Panc1 (cell line): ENCODE measurements around the gene SYTL5. TPM values are rescaled to one million over a fixed set of nuclear protein-coding genes. Genes with fewer than 3 reads are reported as not detected.

Experiments used
- ATAC-seq: fragments of 200-7000 bp; cut with Tn5 transposase; 2 replicates; pipeline ENCODE4 v1.9.1; 2020; ENCODE audit warnings: mild to moderate bottlenecking, moderate library complexity
- BruUV-seq: library from RNA; stranded (reverse); fragments of 400-500 nt; replicated peaks from 2 replicates; lab custom pipeline; 2021; lab: Mats Ljungman, UMichigan
- CTCF ChIA-PET: fragments of 300-600 bp; sonication (Branson Sonifier 250); formaldehyde crosslinking; loops from one replicate; lab custom pipeline; 2022; ENCODE audit warnings: antibody characterized with exemption; lab: Charles Lee
- POLR2A ChIA-PET: fragments of 300-600 bp; sonication (Branson Sonifier 250); formaldehyde crosslinking; loops from one replicate; lab custom pipeline; 2022; ENCODE audit warnings: antibody characterized with exemption; lab: Charles Lee
- DNase-seq: peaks from one replicate; pipeline ENCODE4 v3.0.0-alpha.2; 2010; ENCODE audit warnings: low read depth, low spot score
- H3K27ac ChIP-seq: 2 replicates; pipeline ENCODE4 v1.5.1; 2011; ENCODE audit warnings: mild to moderate bottlenecking, low read length, inconsistent platforms
- H3K27me3 ChIP-seq: fragments of 200-500 bp; sonication (Bioruptor generic); 2 replicates; pipeline ENCODE4 v1.6.0; 2014; ENCODE audit warnings: low read length, inconsistent platforms; ENCODE audit not compliant: control insufficient read depth, insufficient read depth
- H3K36me3 ChIP-seq: fragments of 200-500 bp; sonication (Bioruptor generic); 2 replicates; pipeline ENCODE4 v1.5.1; 2014; ENCODE audit warnings: inconsistent platforms, mild to moderate bottlenecking, low read length, moderate library complexity; ENCODE audit not compliant: control insufficient read depth, insufficient read depth
- H3K4me1 ChIP-seq: 2 replicates; pipeline ENCODE4 v1.5.1; 2011; ENCODE audit warnings: inconsistent platforms, mild to moderate bottlenecking, low read length, moderate library complexity; ENCODE audit not compliant: control insufficient read depth, insufficient read depth
- H3K4me3 ChIP-seq, 2 experiments: 2 replicates each; pipeline ENCODE4 v1.5.1; 2011 to 2012; ENCODE audit warnings: low read depth in 2 of 2, low read length in 2 of 2, mild to moderate bottlenecking in 2 of 2, inconsistent platforms in 1 of 2, moderate library complexity in 1 of 2
- H3K9me3 ChIP-seq: fragments of 200-500 bp; sonication (Bioruptor generic); 2 replicates; pipeline ENCODE4 v1.5.1; 2014; ENCODE audit warnings: low read depth, mild to moderate bottlenecking, inconsistent platforms, low read length, moderate library complexity; ENCODE audit not compliant: control insufficient read depth, insufficient read depth
- CTCF ChIP-seq: fragments of 450-650 bp; IDR thresholded peaks from 2 replicates; pipeline ENCODE4 v1.5.1; 2017; ENCODE audit warnings: mild to moderate bottlenecking
- POLR2AphosphoS5 ChIP-seq: IDR thresholded peaks from 2 replicates; pipeline ENCODE4 v1.6.1; 2012; ENCODE audit warnings: mild to moderate bottlenecking, low read depth, low read length, moderate library complexity
- REST ChIP-seq, 2 experiments: IDR thresholded peaks; 2 replicates each; pipeline ENCODE4 v1.6.1; 2011 to 2012; ENCODE audit warnings: low read depth in 2 of 2, control low read depth in 1 of 2, low read length in 1 of 2, mild to moderate bottlenecking in 1 of 2, moderate library complexity in 1 of 2; ENCODE audit not compliant: insufficient read depth in 1 of 2
- SIN3A ChIP-seq: IDR thresholded peaks from 2 replicates; pipeline ENCODE4 v1.6.1; 2012; ENCODE audit warnings: low read depth, mild to moderate bottlenecking, low read length, moderate library complexity, borderline replicate concordance; ENCODE audit not compliant: insufficient read depth
- TCF7L2 ChIP-seq: IDR thresholded peaks from 2 replicates; pipeline ENCODE4 v1.6.1; 2011; ENCODE audit warnings: mild to moderate bottlenecking, low read depth, low read length, inconsistent platforms
- in situ Hi-C: cut with HindIII; loops from 2 replicates; pipeline ENCODE4 v1.10.0; 2016; ENCODE audit warnings: low sequenced_read_pairs, low pct_unique_long_range_greater_than_20kb
- intact Hi-C: fragments of 100-400 bp; cut with micrococcal nuclease; formaldehyde crosslinking; loops from one replicate; pipeline ENCODE4 v1.10.0; 2022; ENCODE audit not compliant: unreplicated experiment
- total RNA-seq: library from RNA; stranded (reverse); gene quantifications from one replicate; pipeline ENCODE4 v1.2.1, GENCODE V29; 2021; ENCODE audit not compliant: unreplicated experiment

SYTL5 gene
- total RNA-seq, 1 experiment from 2014 or later = 0.08 TPM

GRCh38 chrX:38154818-38155217, 148.5 kb downstream of the SYTL5 start:
- no peak overlapping the region for H3K27ac ChIP-seq
- ChIA-PET CTCF (no interaction called here), POLR2A (no interaction called here)
- no peak overlapping the region for H3K4me3 ChIP-seq
- H3K4me1 ChIP-seq = no peaks in the 10 kb centered on the region
- no peaks in the 10 kb centered on the region for H3K36me3 ChIP-seq
- H3K9me3 ChIP-seq = no peaks in the 10 kb centered on the region
- DNase-seq = no peak
- ATAC-seq = no peak
- H3K27me3 ChIP-seq = no peaks in the 10 kb centered on the region
- BruUV-seq = no TSS peak
- intact Hi-C loops (no loop called here), in situ Hi-C loops (no loop called here)
- TF ChIP-seq REST (IDR thresholded peaks at IDR 0.05; ENCODE audit: insufficient read depth in 1 of 2, low read depth in 2 of 2, low read length in 1 of 2) (no peak), TCF7L2 (no peak), POLR2AphosphoS5 (no peak), CTCF (no peak), SIN3A (no peak)

GRCh38 chrX:38156838-38157237, 150.5 kb downstream of the SYTL5 start:
- ATAC-seq (no peak), DNase-seq (no peak)
- Histone ChIP-seq H3K9me3 (no peaks in the 10 kb centered on the region), H3K27me3 (no peaks in the 10 kb centered on the region), H3K4me3 (no peak overlapping the region), H3K27ac (no peak overlapping the region), H3K36me3 (no peaks in the 10 kb centered on the region), H3K4me1 (no peaks in the 10 kb centered on the region)
- intact Hi-C loops = no loop called here
- POLR2A ChIA-PET = no interaction called here
- TF ChIP-seq SIN3A (no peak), POLR2AphosphoS5 (no peak), REST (IDR thresholded peaks at IDR 0.05; ENCODE audit: insufficient read depth in 1 of 2, low read depth in 2 of 2, low read length in 1 of 2) (no peak), CTCF (no peak), TCF7L2 (no peak)
- CTCF ChIA-PET = no interaction called here
- in situ Hi-C loops = no loop called here
- no TSS peak for BruUV-seq
